Midbrain (tissue), 1 donor: ENCODE results near the gene MEP1B.
"Not testable (repeated sequence)": the region's sequence is repeated elsewhere in the genome, so short reads cannot be mapped to it uniquely, and the experiment has no call there.

Source experiments
- DNase-seq: peaks from one replicate; lab custom pipeline; 2025; lab: John Stamatoyannopoulos, UW

MEP1B gene

GRCh38 chr18:32209685-32210445 is 20.0 kb downstream of the MEP1B start:
- DNase-seq, result no peak

- no peak for DNase-seq
Observed at GRCh38 chr18:32213693-32214092, 23.9 kb downstream of the MEP1B start.

- DNase-seq, result no peak
Observed at GRCh38 chr18:32216390-32216789, 26.6 kb downstream of the MEP1B start.

GRCh38 chr18:32219431-32220018 is 29.7 kb downstream of the MEP1B start:
- no peak for DNase-seq

GRCh38 chr18:32233348-32233747 is 43.5 kb downstream of the MEP1B start:
- not testable (repeated sequence) for DNase-seq

- DNase-seq, result no peak
Observed at GRCh38 chr18:32237049-32237448, 47.2 kb downstream of the MEP1B start.

- no peak for DNase-seq
Observed at GRCh38 chr18:32238635-32239268, 48.9 kb downstream of the MEP1B start.

GRCh38 chr18:32242395-32242794 is 52.6 kb downstream of the MEP1B start:
- no peak for DNase-seq

- peak; percentile 8 for DNase-seq
Observed at GRCh38 chr18:32243358-32243757, 53.5 kb downstream of the MEP1B start.

GRCh38 chr18:32244881-32245280 is 55.0 kb downstream of the MEP1B start:
- no peak for DNase-seq

GRCh38 chr18:32249147-32249929 is 59.5 kb downstream of the MEP1B start:
- DNase-seq, result no peak

- no peak for DNase-seq
Observed at GRCh38 chr18:32251466-32251865, 61.6 kb downstream of the MEP1B start.

- no peak for DNase-seq
Observed at GRCh38 chr18:32252141-32252860, 62.5 kb downstream of the MEP1B start.

GRCh38 chr18:32255570-32255969 is 65.7 kb downstream of the MEP1B start:
- no peak for DNase-seq

GRCh38 chr18:32257084-32257785 is 67.4 kb downstream of the MEP1B start:
- DNase-seq, result no peak

GRCh38 chr18:32258148-32258547 is 68.3 kb downstream of the MEP1B start:
- no peak for DNase-seq

GRCh38 chr18:32258558-32259204 is 68.8 kb downstream of the MEP1B start:
- DNase-seq, result no peak

- DNase-seq, result no peak
Observed at GRCh38 chr18:32259553-32259952, 69.7 kb downstream of the MEP1B start.

GRCh38 chr18:32261003-32261402 is 71.2 kb downstream of the MEP1B start:
- DNase-seq, result no peak

GRCh38 chr18:32262092-32262491 is 72.3 kb downstream of the MEP1B start:
- DNase-seq, result no peak

- no peak for DNase-seq
Observed at GRCh38 chr18:32264401-32264800, 74.6 kb downstream of the MEP1B start.
